GM19043 (cell line): Measurements from ENCODE around the gene ZNF213.
"Not testable (repeated sequence)": the region's sequence is repeated elsewhere in the genome, so short reads cannot be mapped to it uniquely, and the experiment has no call there.

Experiments used
- ATAC-seq: cut with Tn5 transposase; IDR thresholded peaks from one replicate; pipeline ENCODE4 v1.9.1; 2021; ENCODE audit warnings: low read depth; ENCODE audit not compliant: unreplicated experiment

The ZNF213 gene

DNA sequence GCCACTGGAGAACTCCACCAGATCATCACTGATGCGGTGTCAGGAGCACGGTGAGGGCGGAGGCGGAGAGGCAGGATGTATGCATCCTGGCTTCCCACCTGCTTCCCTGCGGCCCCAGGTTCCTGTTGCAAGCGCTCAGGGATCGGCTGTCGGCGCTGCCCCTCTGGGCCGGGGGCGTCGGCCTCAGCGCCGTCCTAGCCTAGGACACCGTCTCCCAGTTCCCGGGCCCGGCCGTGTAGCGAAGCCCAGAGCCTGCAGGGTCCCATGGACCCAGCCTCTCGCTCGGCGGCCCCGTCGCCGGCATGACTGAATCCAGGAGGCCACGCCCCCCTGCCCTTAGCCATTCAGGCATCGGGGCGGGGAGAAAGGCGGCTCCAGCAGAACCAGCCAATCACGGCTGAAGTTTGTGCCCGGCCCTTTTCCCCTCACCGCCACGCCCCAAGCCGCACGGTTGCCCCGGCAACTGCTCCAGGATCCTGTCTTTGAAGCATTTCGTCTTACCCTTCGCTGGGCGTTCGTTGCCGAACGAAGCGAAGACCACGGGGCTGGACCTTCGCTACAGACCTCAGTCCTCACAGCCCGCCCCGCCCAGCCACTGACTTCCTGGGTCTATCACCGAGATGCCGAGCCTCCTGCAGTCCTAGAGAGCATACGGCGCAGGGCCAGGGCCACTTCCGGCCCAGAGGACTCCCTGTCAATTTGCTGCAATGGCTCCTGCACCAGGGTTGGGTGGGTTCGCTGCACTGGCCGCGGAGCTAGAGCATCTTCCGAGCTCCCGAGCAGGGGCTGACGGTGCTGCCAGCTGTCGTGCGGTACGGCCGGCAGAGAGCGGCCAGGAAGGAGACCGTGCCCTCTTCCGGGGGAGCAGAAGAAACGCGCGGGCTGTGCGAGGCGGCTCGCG lies 10.6 kb upstream of the ZNF213 start:
- ATAC-seq: peak; percentile 70

DNA sequence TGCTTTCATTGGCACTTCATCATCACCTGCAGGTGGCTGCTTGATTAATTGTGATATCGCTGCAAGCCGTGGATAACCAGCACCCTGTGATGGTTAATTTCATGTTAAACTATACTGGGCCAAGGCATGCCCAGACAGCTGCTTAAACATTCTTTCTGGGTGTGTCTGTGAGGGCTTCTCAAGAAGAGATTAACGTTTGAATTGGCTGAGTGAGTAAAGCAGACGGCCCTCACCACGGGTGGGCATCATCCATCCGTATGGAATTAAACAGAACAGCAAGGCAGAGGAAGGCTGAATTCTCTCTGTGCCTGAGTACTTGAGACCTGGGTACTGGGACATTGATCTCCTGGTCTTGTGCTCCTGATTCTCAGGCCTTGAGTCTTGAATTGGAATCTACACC lies 7.1 kb upstream of the ZNF213 start:
- ATAC-seq: no peak

DNA sequence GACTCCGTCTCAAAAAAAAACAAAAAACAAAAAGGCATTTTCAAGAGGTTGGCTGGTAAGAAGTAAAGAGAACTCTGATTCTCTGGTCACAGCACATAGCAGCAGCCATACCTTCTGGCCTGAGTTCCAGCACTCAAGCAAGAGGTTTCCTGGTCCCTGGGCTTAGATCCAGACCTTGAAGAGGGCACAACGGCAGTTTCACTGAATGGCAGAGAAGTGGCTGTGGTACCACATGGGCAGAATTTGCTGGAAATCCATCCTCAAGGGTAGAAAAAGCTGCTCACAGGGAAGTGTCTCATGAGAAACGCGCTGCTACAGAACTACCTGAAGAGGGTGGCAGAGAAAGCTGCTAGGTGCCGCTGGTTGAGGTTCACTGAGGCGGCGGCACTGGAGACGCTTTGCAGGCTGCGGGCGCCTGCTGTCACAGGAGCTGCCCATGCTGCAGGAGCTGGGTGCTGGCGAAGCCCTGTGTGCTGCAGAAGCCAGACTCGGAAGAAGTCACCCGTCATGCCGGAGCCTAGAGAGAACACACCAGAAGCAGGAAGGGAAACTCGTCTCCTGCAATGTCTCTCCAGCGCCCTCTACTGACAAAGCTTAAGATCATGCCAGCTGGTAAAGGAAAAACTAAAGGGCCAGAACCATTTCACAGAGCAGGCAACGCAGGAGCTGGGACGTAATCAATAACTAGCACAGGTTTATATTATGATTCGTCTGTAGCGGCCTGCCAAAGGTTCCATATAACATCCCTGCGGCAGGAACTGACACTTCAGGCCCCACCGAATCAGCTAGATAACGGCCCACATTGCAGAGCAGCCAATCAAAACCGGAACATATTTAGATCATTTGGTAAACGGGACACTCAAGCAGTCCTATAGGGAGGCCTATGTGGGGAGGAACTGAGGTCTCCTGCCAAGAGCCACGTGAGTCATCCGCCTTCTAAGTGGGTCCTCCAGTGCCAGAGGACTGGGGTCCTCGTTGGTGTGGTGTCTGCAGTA lies 5.4 kb upstream of the ZNF213 start:
- ATAC-seq: no peak

DNA sequence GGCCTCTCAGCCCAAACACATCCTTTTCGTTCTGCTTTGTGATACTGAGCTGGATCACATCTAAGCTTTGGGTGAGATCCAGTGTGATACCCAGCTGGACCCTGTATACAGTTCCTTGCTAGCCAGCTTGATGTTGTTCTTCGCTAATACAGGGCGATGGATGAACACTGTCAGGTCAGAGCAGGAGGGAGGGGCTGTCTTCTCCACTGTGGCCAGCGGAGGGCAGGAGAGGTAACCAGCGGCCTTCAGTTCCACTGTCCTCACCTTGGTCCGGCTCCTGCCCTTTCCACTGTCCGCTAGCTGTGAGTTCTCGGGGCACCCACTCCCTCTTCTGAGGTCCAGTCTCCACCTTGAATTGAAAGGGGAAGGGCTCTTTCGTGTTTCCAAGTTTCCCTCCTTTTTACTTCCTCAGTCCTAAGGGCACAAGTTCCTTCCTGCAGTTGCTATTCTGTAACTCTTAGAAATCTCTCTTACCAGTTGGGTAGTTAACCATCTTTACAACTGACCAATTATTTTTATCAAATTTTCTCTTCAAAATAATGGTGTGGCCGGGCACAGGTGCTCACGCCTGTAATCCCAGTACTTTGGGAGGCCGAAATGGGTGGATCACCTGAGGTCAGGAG lies 3.0 kb upstream of the ZNF213 start:
- no peak for ATAC-seq

DNA sequence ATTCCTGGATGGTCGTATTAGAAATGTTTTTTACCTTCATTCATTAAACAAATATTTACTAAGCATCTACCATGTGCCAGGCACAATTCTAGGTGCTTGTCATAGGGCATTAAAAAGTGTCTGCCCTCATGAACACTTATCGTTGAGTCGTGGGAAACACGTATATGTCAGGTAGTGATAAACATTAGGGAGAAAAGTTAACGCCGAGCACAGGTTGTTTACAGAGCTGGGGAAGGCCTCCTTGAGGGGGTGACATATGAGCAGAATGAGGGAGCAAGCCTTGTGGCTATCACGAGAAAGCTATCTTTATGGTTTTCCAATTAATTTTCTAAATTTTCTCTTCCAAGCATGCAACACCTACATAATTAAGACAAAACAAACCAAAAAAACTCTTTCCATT lies 985 bp upstream of the ZNF213 start:
- no peak for ATAC-seq

DNA sequence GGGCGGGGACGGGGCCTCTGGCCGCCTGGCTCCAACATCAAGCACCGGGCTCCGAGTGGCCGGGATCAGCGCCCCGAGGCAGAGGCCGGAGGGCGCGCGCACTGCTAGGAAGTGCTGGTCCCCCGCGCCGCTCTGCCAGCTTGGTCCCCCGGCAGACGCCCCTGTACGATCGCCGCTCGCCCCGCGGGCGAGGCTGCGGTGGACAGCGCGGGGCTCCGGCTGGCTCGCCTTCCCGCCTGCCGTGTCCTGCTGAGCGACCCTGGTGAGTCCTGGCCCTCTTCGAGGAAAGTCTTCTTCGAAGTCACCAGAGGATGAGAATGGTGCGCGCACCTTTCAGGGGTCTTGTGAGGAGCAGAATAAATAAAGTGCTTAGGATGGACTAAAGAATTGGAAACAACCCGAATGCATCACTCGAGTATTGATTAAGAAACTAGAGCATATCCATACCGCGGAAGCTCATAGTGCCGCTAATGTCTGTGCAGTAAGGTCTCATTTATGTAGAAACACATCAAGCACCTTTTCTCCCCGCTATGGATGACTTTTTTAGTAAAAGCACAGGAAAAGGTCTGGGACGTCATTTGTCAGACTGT lies 392 bp downstream of the ZNF213 start:
- no peak for ATAC-seq

DNA sequence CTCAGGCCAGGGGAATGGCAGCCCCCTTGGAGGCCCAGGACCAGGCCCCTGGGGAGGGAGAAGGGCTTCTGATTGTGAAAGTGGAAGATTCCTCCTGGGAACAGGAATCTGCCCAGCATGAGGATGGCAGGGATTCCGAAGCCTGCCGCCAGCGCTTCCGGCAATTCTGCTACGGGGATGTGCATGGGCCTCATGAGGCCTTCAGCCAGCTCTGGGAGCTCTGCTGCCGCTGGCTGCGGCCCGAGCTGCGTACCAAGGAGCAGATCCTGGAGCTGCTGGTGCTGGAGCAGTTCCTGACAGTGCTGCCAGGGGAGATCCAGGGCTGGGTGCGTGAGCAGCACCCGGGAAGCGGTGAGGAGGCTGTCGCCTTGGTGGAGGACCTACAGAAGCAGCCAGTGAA lies 2.4 kb downstream of the ZNF213 start:
- ATAC-seq: no peak

DNA sequence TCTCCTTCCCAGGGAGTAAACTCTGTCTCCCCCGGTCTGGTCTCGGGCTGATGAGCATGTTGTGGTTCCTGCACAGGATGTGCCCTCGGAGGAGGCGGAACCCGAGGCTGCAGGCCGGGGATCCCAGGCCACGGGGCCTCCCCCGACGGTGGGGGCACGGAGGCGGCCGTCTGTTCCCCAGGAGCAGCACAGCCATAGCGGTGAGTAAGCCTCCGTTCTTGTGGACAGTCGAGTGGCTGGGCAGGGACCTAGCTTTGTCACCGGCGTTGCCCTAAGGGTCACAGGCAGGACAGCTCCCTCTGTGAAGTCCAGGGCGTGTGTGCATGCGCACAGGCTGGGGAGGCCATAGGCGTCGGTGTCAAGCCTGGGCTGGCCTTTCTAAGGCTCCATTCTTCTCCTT lies 3.5 kb downstream of the ZNF213 start:
- ATAC-seq: no peak

DNA sequence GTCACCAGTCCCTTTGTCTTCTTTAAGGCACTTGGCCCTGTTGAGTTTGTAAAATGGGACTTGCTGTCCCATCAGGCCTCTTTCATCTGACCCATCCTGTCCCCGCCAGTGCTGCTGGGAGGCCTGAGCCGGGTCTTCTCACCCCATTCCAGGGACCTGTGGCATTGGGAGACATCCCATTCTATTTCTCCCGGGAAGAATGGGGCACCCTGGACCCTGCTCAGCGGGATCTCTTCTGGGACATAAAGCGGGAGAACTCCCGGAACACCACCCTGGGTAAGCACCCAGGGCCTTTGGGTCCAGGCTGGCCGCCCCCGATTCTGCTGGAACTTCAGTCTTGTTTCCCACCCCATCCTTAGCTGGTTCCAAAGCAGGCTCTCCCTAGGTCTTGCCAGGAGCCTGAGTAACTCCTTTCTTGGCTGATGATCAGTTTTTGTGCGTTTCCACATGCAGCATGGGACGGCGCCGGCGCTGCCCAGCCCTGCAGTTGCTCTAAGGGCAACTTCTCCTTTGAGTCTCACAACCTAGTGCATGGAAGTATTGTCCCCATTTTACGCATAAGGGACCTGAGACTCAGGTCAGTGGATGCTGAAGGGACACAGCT lies 4.1 kb downstream of the ZNF213 start:
- ATAC-seq: no peak

DNA sequence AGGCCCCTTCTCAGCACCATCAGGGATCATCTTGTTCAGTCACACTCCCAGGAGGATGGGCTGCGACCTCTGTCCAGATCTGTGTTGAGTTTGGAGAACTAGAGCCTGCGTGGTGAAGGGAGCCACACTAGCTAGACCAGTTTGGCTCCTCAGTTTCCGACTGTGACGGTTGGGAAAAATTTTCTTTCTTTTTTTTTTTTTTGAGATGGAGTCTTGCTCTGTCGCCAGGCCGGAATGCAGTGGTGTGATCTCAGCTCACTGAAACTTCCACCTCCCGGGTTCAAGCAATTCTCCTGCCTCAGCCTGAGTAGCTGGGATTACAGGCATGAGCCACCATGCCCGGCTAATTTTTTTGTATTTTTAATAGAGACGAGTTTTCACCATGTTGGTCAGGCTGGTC lies 4.7 kb downstream of the ZNF213 start:
- not testable (repeated sequence) for ATAC-seq

DNA sequence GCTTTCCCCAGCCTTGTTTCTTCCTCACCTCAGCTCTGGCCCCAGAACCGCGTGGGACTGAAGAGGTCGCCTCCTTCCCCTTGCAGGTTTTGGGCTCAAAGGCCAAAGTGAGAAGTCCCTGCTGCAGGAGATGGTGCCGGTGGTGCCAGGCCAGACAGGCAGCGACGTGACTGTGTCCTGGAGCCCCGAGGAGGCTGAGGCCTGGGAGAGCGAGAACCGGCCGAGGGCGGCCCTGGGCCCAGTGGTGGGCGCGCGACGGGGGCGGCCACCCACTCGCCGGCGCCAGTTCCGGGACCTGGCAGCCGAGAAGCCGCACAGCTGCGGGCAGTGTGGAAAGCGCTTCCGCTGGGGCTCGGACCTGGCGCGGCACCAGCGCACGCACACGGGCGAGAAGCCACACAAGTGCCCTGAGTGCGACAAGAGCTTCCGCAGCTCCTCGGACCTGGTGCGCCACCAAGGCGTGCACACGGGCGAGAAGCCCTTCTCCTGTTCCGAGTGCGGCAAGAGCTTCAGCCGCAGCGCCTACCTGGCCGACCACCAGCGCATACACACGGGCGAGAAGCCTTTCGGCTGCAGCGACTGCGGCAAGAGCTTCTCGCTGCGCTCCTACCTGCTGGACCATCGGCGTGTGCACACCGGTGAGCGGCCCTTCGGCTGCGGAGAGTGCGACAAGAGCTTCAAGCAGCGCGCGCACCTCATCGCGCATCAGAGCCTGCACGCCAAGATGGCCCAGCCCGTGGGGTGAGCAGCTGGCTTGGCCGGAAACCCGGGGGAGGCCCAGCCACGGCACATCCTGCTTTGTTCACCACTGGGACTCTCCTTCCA lies 6.0 kb downstream of the ZNF213 start:
- no peak for ATAC-seq

DNA sequence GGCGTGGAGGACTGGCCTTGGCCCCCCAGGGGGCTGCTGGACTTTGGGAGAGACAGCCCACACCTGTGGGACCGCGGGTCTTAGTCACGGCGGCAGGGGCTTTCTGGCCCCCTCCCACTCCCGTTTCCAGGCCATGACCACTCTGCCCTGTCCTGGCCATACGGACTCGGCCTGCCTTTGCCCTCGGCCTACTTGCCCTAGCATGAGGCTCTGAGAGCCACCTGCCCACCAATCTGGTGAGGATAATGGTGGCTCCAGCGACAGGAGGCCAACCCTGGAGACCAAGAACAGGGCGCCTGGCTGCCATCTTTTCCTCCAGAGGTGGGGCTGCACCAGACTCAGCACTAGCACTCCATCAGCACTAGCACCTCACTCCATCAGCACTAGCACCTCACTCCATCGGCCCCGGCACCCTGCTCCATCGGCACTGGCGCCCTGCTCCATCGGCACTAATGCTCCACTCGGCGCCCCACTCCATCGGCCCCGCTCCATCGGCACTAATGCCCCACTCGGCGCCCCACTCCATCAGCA lies 7.0 kb downstream of the ZNF213 start:
- no peak for ATAC-seq

DNA sequence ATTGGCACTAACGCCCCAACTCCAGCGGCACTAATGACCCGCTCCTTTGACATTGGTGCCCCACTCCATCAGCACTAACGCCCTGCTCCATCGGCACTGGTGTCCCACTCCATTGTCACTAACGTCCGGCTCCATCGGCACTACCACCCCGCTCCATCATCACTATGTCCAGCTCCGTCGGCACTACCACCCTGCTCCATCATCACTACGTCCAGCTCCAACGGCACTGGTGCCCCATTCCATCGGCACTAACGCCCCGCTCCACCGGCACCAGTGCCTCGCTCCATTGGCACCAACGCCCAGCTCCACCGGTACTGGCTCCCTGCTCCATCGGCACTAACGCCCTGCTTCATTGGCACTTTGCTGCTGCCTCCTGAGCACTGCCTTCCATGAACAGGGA lies 7.5 kb downstream of the ZNF213 start:
- no peak for ATAC-seq

DNA sequence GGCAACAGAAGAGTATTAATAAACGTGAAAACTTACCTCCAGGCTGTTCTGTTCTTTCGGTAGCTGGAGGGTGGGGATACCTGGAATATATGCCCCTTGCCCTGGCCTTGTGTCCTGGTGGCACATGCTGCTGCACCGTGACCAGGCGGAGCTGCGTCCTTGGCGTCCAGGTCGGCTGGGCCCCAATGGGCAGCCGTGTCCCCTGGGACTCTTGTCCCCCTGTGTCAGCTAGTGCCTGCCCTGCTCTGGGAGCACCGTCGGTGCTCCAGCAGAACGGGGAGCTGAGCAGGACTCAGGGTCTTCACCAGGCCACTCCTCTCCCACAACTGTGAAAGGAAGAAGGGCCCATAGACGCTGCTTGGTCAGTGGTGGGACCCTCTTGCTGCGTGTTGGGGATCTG lies 7.9 kb downstream of the ZNF213 start:
- ATAC-seq: no peak

DNA sequence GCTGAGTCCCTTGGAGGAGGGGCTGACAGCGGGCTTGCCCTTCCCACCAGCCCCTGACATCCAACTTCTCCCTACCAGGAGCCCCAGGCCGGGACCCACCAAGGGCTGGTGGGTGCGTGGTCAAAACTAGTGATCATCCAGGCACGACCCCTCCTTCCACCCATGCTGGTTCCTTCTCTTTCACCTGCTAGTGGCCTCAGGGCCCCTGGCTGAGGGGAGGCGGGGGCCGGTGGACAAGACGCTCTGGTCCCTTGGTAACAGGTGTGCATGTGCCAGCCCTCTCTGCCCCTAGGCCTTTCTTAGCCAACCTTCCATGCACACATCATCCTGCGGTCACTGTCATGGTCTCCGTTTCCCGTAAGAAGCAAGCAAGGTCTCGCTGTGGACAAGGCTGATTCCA lies 8.4 kb downstream of the ZNF213 start:
- ATAC-seq: no peak

DNA sequence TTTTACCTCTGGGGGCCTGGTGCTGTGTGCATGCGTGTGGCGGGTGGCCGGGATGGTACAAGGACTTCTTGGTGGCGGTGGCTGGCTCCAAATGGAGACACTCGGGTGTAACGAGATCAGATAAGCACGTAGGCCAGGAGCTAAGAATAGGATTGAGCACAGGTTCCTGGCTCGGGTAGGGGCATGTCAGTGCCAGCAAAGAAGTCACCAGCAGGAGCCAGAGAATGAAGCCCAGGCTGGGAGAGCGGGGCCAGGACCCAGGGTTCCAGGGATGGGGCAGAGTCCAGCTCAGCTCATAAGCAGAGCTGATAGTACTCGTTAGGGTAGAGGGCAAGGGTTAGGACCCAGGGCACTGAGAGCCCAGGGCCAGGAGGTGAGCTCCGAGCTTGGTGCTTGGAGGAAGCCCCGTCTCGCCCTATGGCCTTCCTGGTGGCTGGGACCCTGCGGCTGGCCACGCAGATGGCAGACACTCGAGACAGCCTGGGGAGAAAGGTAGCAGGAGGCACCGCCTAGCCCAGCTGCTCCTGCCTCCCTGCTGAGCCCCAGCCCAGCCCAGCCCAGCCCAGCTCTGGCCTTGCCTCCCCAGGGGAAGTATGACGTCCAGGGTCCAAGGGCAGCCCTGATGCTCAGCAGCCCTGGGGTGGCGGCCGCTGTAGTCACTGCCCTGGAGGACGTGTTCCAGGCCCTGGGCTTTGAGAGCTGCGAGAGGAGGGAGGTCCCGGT lies 8.9 kb downstream of the ZNF213 start:
- no peak for ATAC-seq

DNA sequence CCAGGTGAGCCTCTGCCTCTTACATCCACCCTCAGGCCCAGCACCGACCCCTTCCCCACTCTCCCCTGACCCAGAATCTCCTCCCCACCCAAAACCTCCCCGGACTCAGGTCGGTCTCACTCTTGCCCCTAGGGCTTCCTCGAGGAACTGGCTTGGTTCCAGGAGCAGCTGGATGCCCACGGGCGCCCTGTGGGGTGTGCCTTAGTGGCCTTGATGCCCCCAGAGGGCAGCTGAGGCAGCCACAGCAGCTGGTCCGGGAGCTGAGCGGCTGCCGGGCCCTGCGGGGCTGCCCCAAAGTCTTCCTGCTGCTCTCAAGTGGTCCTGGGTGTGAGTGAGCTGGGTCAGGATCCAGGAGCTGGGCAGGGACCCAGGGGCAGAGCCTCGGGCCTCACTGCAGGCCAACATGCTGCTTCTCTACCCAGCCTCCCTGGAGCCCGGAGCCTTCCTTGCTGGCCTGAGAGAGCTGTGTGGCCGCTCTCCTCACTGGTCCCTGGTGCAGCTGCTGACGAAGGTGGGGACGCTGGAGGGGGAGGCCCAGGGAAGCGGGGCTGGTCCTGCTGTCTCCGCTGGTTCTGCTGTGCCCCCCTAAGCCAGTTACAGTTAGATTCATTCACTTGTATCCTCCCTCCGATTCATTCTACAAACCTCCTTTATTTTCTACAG lies 9.6 kb downstream of the ZNF213 start:
- no peak for ATAC-seq

DNA sequence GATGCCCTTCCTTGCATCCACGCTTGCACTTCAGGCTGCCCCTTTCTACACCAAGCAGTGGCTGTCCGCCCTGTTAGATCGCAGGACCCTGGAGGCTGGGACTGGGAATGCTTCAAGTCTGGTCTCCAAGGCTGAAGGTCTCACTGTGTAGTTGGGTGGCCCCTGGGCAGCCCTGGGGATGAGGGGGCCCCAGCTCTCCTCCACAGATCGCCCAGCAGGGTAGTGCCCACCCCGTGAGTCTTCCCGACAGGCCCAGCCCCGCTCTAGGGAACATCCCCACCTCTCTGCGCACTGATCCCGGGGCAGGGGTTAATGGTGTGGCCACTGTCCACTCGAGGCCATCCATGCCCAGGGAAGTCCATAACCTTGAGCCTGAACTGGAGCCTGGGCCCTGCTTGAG lies 10.3 kb downstream of the ZNF213 start:
- ATAC-seq: no peak
